Thymus (tissue), 11 donors: Measurements from ENCODE around the gene TRPM4. TPM values are rescaled to one million over a fixed set of nuclear protein-coding genes. Genes with fewer than 3 reads are reported as not detected.
A peak's percentile ranks its signal among the peaks of the same experiment; 100 is the strongest.

Source experiments
- DNase-seq, 9 donors: peaks; one replicate each; pipeline ENCODE4 v3.0.0-alpha.2; 2013; ENCODE audit warnings: low spot score in 9 of 9, low read depth in 6 of 9, missing footprints in 1 of 9
- H3K27ac ChIP-seq, 2 donors: one replicate each; pipeline ENCODE4 v1.5.1; 2013; ENCODE audit warnings: control low read depth in 1 of 2, low read depth in 1 of 2, low read length in 1 of 2, mild to moderate bottlenecking in 1 of 2, moderate library complexity in 1 of 2
- H3K27me3 ChIP-seq, 2 donors: one replicate each; pipeline ENCODE4 v1.5.1; 2013; ENCODE audit warnings: low read length in 1 of 2; ENCODE audit not compliant: control insufficient read depth in 2 of 2, insufficient read depth in 1 of 2
- H3K36me3 ChIP-seq, 2 donors: one replicate each; pipeline ENCODE4 v1.5.1; 2013; ENCODE audit warnings: low read length in 1 of 2, mild to moderate bottlenecking in 1 of 2, moderate library complexity in 1 of 2; ENCODE audit not compliant: control insufficient read depth in 2 of 2, insufficient read depth in 2 of 2
- H3K4me1 ChIP-seq, 2 donors: one replicate each; pipeline ENCODE4 v1.5.1; 2013; ENCODE audit warnings: low read length in 2 of 2; ENCODE audit not compliant: control insufficient read depth in 2 of 2, insufficient read depth in 2 of 2
- H3K4me3 ChIP-seq, 2 donors: one replicate each; pipeline ENCODE4 v1.5.1; 2013; ENCODE audit warnings: low read length in 2 of 2, control low read depth in 1 of 2, mild to moderate bottlenecking in 1 of 2
- H3K9me3 ChIP-seq, 2 donors: one replicate each; pipeline ENCODE4 v1.5.1; 2013; ENCODE audit warnings: low read length in 1 of 2, mild to moderate bottlenecking in 1 of 2; ENCODE audit not compliant: control insufficient read depth in 2 of 2, insufficient read depth in 1 of 2
- WGBS: extraction: QIAGEN DNeasy Blood & Tissue Kit; methylation state at CpG from one replicate; pipeline ENCODE4 v1.1.7; 2013; 5-methylcytosine and 5-hydroxymethylcytosine counted together
- polyA plus RNA-seq: library from polyadenylated mRNA; stranded (reverse); fragments of 200-250 nt; gene quantifications from one replicate; pipeline ENCODE4 v1.2.3, GENCODE V29; 2013
- total RNA-seq: library from RNA; stranded (reverse); fragments of 120-200 nt; gene quantifications from one replicate; pipeline ENCODE4 v1.2.4, GENCODE V29; 2013
- donor health status: healthy.

Gene TRPM4
- total and polyA plus RNA-seq, 2 donors, result 3.7 to 7.6 TPM

- no peak overlapping the region for H3K27ac ChIP-seq
- H3K36me3 ChIP-seq, result no peaks in the 10 kb centered on the region
- H3K9me3 ChIP-seq, result peaks cover 4 to 13% of the 10 kb centered on the region in 2 donors
- peaks cover 2 to 27% of the 10 kb centered on the region in 2 donors for H3K4me1 ChIP-seq
- H3K27me3 ChIP-seq, result peaks cover 44 to 89% of the 10 kb centered on the region in 2 donors
- DNase-seq, result no peak
- 85% methylated on average over 11 of the region's 11 CpGs for WGBS
- no peak overlapping the region for H3K4me3 ChIP-seq
These were observed 9.4 kb upstream of the TRPM4 start for GRCh38 chr19:49148044-49148682.

DNA sequence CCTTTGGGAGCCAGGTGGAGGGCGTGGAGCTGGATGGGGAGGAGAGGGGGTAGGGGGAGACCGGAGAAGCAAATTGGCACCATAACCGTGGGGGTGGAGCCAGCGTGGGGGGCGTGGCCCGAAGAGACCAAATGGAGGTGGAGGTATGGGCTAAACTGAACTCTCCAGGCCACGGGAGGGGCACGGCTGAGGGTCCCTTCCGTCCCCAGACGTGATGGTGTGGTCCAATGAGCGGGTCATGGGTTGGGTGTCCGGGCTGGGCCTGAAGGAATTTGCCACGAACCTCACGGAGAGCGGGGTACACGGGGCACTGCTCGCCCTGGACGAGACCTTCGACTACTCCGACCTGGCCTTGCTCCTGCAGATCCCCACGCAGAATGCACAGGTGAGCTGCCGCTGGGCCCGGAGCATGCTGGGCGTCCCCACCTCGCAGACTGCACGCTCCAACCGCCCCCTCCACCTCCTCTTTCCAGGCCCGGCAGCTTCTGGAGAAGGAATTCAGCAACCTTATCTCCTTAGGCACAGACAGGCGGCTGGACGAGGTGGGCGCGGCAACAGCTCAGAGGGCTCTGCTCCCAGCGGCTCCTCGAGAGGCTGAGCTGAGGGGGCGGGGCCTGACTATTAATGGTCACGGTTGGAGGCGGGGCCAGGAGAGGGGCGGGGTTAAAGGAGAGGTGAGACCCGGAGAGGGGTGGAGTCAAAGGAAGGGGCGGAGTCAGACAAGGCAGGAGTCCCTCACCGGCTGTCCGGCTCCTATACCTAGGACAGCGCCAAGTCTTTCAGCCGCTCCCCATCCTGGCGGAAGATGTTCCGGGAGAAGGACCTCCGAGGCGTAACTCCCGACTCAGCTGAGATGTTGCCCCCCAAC lies 8.6 kb upstream of the TRPM4 start:
- peaks cover 4 to 13% of the 10 kb centered on the region in 2 donors for H3K9me3 ChIP-seq
- H3K36me3 ChIP-seq, result no peaks in the 10 kb centered on the region
- H3K27ac ChIP-seq, result peak overlapping the region in 1 of 2 donors; percentile 58
- H3K4me3 ChIP-seq, result peak overlapping the region in 1 of 2 donors; percentile 23
- WGBS, result 6% methylated on average over 49 of the region's 49 CpGs
- DNase-seq, result peak in 2 of 9 donors; percentile 37 to 53
- H3K27me3 ChIP-seq, result peaks cover 45 to 92% of the 10 kb centered on the region in 2 donors
- H3K4me1 ChIP-seq, result peaks cover 2 to 27% of the 10 kb centered on the region in 2 donors

- H3K27ac ChIP-seq, result peak overlapping the region; percentile 6 to 58
- H3K4me3 ChIP-seq, result peak overlapping the region; percentile 23 to 40
- H3K36me3 ChIP-seq, result no peaks in the 10 kb centered on the region
- peaks cover 4 to 13% of the 10 kb centered on the region in 2 donors for H3K9me3 ChIP-seq
- peaks cover 2 to 27% of the 10 kb centered on the region in 2 donors for H3K4me1 ChIP-seq
- WGBS, result 2% methylated on average over 23 of the region's 23 CpGs
- DNase-seq, result no peak
- H3K27me3 ChIP-seq, result peaks cover 43 to 95% of the 10 kb centered on the region in 2 donors
These were observed 7.9 kb upstream of the TRPM4 start for GRCh38 chr19:49149652-49150105.

DNA sequence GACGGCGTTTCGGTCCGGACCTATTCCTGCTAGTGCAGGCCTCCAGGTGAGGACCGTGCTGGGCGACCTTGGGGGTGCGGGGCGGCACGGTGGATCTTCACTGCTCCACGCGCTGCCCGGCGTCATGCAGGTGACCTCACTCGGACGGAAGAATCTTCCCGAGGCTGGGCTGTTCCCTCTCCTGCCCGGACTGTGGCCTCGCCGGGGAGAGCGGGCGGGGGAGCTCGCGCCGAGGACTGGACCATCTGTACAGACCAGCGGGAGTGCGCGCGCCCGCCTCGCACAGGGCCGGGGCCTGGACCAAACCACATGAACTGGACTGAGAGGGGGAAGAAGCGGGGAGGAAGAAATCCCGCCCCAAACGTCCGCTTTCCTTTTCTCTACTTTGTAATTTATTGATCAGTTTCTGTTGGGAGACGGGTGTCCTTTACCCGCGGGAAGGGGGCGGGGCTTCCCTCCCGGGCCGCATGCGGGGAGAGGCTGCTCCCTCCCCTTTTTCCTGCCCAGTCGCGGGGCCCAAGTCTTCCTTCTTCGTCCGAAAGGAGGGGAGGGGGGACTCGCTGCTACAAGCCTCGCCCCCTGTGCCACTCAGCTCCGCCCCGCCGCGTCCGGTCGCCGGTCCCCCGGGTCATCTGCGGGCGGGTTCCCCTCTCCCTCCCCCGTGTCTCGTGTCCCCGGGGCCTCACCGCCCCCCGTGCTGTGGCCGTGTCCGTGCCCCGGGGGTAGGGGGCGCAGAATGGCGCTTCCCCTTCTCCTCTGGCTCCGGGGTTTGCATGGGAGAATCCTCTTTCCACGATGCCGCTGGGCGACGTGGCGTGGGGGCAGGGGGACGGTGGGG lies 7.3 kb upstream of the TRPM4 start:
- H3K36me3 ChIP-seq, result no peaks in the 10 kb centered on the region
- H3K27ac ChIP-seq, result peak overlapping the region in 1 of 2 donors; percentile 31
- DNase-seq, result no peak
- peaks cover 4 to 13% of the 10 kb centered on the region in 2 donors for H3K9me3 ChIP-seq
- H3K27me3 ChIP-seq, result peaks cover 43 to 98% of the 10 kb centered on the region in 2 donors
- 1% methylated on average over 75 of the region's 75 CpGs for WGBS
- H3K4me1 ChIP-seq, result peaks cover 2 to 27% of the 10 kb centered on the region in 2 donors
- H3K4me3 ChIP-seq, result peak overlapping the region; percentile 23 to 40

DNA sequence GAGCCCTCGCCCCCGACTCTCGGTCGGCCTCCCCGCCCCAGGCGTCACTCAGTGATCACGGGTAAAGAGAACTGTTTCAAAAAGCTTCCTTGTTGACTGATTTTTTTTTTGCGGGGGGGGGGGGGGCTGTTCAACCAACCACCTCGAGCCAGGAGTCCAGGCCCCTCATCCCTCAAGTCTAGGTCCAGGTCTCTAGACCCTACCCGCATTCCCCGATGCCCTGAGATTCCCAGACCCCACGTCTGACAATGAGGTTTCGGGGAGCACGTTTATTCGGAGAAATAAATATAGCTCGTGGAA lies 6.7 kb upstream of the TRPM4 start:
- DNase-seq, result no peak
- WGBS, result 10% methylated on average over 16 of the region's 16 CpGs
- Histone ChIP-seq H3K36me3 (no peaks in the 10 kb centered on the region), H3K27me3 (peaks cover 46 to 99% of the 10 kb centered on the region in 2 donors), H3K9me3 (peaks cover 4 to 13% of the 10 kb centered on the region in 2 donors), H3K27ac (no peak overlapping the region), H3K4me1 (peaks cover 2 to 23% of the 10 kb centered on the region in 2 donors), H3K4me3 (peak overlapping the region; percentile 23 to 40)

DNA sequence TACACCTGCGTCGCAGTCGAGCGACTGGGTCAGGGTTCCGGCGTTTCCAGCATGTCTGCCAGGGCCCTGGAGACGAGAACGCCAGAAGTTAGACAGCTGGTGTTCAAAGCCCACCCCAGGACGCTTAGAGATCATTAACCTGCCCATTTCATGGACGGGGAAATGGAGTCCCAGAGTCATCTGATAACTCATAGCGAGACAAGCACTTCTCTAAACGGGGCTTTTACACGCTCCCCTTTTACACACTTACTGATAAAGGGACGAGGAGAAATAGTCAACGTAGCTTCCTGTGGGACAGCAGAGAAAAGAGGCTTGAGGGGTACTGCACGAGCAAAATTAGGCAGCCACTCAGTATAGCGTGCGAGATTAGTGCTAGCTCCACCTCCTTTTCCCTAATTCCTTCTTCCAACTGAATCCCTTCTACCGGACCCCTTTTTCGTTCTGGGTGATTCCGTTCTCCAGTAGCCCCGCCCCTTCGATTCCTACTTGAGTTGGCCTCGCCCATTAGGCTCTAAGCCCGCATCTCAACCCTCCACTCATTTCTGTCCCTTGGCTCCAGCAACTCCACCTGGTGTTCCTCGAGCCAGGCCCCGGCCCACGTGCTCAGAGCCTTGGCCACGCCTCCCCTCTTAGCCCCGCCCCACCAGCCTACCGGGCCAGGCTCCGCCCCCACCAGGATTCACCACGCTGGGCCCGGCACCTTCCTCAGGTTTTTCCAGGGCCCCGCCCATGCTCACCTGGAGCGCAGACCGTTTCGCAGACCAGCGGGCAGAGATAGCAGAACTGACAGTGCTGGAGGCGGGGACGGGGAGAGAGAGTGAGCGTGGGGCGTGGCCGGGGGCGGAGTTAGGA lies 6.1 kb upstream of the TRPM4 start:
- H3K4me1 ChIP-seq, result peaks cover 2 to 23% of the 10 kb centered on the region in 2 donors
- 18% methylated on average over 45 of the region's 45 CpGs for WGBS
- H3K4me3 ChIP-seq, result no peak overlapping the region
- H3K9me3 ChIP-seq, result peaks cover 4 to 13% of the 10 kb centered on the region in 2 donors
- DNase-seq, result no peak
- H3K27me3 ChIP-seq, result peaks cover 46 to 99% of the 10 kb centered on the region in 2 donors
- H3K27ac ChIP-seq, result no peak overlapping the region
- no peaks in the 10 kb centered on the region for H3K36me3 ChIP-seq

DNA sequence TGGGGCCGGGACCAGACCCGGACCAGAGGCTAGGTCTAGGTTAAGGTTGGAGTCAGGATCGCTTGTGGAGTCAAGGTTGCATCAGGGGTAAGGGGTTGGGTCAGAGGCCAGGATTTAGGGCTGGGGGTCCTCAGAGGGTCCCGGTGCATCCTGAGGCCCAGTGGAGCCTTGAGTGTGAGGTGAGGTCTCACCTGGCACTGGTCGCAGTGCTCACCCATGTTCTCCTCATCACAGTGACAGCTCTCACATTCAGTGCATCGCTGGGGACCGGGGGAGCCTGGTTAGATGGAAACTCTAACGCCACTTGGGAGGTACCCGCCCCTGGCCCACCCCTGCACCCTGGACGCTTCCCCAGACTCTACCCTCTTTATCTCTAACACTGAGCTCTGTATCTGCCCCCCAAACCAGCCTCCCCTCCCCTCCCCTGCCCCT lies 5.5 kb upstream of the TRPM4 start:
- Histone ChIP-seq H3K9me3 (peaks cover 4 to 13% of the 10 kb centered on the region in 2 donors), H3K36me3 (no peaks in the 10 kb centered on the region), H3K27ac (no peak overlapping the region), H3K4me1 (peaks cover 2 to 23% of the 10 kb centered on the region in 2 donors), H3K27me3 (peaks cover 46 to 98% of the 10 kb centered on the region in 2 donors), H3K4me3 (no peak overlapping the region)
- WGBS, result 29% methylated on average over 10 of the region's 10 CpGs
- no peak for DNase-seq

GRCh38 chr19:49153167-49153809 lies 4.3 kb upstream of the TRPM4 start:
- Histone ChIP-seq H3K27ac (no peak overlapping the region), H3K9me3 (peaks cover 5 to 13% of the 10 kb centered on the region in 2 donors), H3K27me3 (peaks cover 48 to 98% of the 10 kb centered on the region in 2 donors), H3K4me3 (no peak overlapping the region), H3K36me3 (no peaks in the 10 kb centered on the region), H3K4me1 (peaks cover 2 to 26% of the 10 kb centered on the region in 2 donors)
- no peak for DNase-seq
- 90% methylated on average over 10 of the region's 10 CpGs for WGBS
